Measurements from ENCODE around the gene CLDN11.

- TF ChIP-seq, protein P1, sequence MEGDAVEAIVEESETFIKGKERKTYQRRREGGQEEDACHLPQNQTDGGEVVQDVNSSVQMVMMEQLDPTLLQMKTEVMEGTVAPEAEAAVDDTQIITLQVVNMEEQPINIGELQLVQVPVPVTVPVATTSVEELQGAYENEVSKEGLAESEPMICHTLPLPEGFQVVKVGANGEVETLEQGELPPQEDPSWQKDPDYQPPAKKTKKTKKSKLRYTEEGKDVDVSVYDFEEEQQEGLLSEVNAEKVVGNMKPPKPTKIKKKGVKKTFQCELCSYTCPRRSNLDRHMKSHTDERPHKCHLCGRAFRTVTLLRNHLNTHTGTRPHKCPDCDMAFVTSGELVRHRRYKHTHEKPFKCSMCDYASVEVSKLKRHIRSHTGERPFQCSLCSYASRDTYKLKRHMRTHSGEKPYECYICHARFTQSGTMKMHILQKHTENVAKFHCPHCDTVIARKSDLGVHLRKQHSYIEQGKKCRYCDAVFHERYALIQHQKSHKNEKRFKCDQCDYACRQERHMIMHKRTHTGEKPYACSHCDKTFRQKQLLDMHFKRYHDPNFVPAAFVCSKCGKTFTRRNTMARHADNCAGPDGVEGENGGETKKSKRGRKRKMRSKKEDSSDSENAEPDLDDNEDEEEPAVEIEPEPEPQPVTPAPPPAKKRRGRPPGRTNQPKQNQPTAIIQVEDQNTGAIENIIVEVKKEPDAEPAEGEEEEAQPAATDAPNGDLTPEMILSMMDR (conservative IDR thresholded peaks at IDR 0.05 in 1 of 2, IDR thresholded peaks at IDR 0.05 in 1 of 2; ENCODE audit: low read depth in 1 of 2, low read length in 2 of 2), result no peak
- no peak for TF ChIP-seq EZH2 (IDR thresholded peaks at IDR 0.05; ENCODE audit: low read length, missing control alignments)
Measured at GRCh38 chr3:170470063-170471016, 51.7 kb downstream of the CLDN11 start.

Measured in fibroblast of lung (primary cell).